Stimulated activated naive CD8-positive, alpha-beta T cell treated with anti-CD3 and anti-CD28 coated beads, Interleukin-15, amount 100 ng/mL, for 72 hours (primary cell): ENCODE results near the gene RGS6.

ENCODE experiments used
- ATAC-seq: fragments of 150-1000 bp; cut with Tn5 transposase; 2 replicates; pipeline ENCODE4 v1.10.0; 2021; ENCODE audit warnings: mild to moderate bottlenecking, moderate library complexity
- DNase-seq, 2 donors: peaks; one replicate each; pipeline ENCODE4 v3.0.0; 2021 to 2022
- H3K27ac Mint-ChIP-seq, 2 donors: one replicate each; pipeline ENCODE4 v1.8.0; 2022; ENCODE audit warnings: mild to moderate bottlenecking in 2 of 2, mixed read lengths in 2 of 2, moderate library complexity in 2 of 2
- H3K27me3 Mint-ChIP-seq: one replicate; pipeline ENCODE4 v1.8.0; 2022; ENCODE audit warnings: mixed read lengths
- H3K4me1 Mint-ChIP-seq: one replicate; pipeline ENCODE4 v1.8.0; 2022; ENCODE audit warnings: mild to moderate bottlenecking, mixed read lengths
- H3K4me3 Mint-ChIP-seq, 2 donors: one replicate each; pipeline ENCODE4 v1.8.0; 2022; ENCODE audit warnings: mild to moderate bottlenecking in 2 of 2, mixed read lengths in 2 of 2, moderate library complexity in 1 of 2
- H3K9me3 Mint-ChIP-seq, 2 donors: one replicate each; pipeline ENCODE4 v1.8.0; 2022; ENCODE audit warnings: mixed read lengths in 2 of 2

RGS6 gene

GRCh38 chr14:72583316-72584272 lies 651.4 kb downstream of the RGS6 start:
- no peaks in the 10 kb centered on the region for H3K27me3 Mint-ChIP-seq
- DNase-seq (no peak), ATAC-seq (no peak)
- no peak overlapping the region for H3K4me3 Mint-ChIP-seq
- peaks cover 4 to 8% of the 10 kb centered on the region in 2 donors for H3K9me3 Mint-ChIP-seq
- no peak overlapping the region for H3K27ac Mint-ChIP-seq
- H3K4me1 Mint-ChIP-seq: no peaks in the 10 kb centered on the region

GRCh38 chr14:72588521-72588920 lies 656.3 kb downstream of the RGS6 start:
- Mint-ChIP-seq H3K4me3 (no peak overlapping the region), H3K27me3 (peaks cover 18% of the 10 kb centered on the region), H3K27ac (no peak overlapping the region), H3K9me3 (peaks cover 4 to 8% of the 10 kb centered on the region in 2 donors), H3K4me1 (peaks cover 27% of the 10 kb centered on the region)
- DNase-seq (no peak), ATAC-seq (no peak)

- DNase-seq (no peak), ATAC-seq (no peak)
- Mint-ChIP-seq H3K9me3 (peaks cover 4 to 8% of the 10 kb centered on the region in 2 donors), H3K4me3 (no peak overlapping the region), H3K27ac (no peak overlapping the region), H3K27me3 (peaks cover 18% of the 10 kb centered on the region), H3K4me1 (peaks cover 38% of the 10 kb centered on the region)
Observed at GRCh38 chr14:72589652-72590051, 657.4 kb downstream of the RGS6 start.

GRCh38 chr14:72590577-72590976 lies 658.3 kb downstream of the RGS6 start:
- DNase-seq (no peak), ATAC-seq (no peak)
- H3K4me3 Mint-ChIP-seq: peak overlapping the region; percentile 27 to 43

GRCh38 chr14:72591391-72591790 lies 659.2 kb downstream of the RGS6 start:
- DNase-seq: no peak
- H3K27me3 Mint-ChIP-seq: peaks cover 26% of the 10 kb centered on the region
- no peaks in the 10 kb centered on the region for H3K9me3 Mint-ChIP-seq
- H3K27ac Mint-ChIP-seq: no peak overlapping the region
- H3K4me3 Mint-ChIP-seq: no peak overlapping the region
- ATAC-seq: no peak
- H3K4me1 Mint-ChIP-seq: peaks cover 55% of the 10 kb centered on the region

More at GRCh38 chr14:72590577-72590976, 658.3 kb downstream of the RGS6 start:
- H3K4me1 Mint-ChIP-seq: peaks cover 47% of the 10 kb centered on the region
- H3K9me3 Mint-ChIP-seq: peaks cover 0 to 5% of the 10 kb centered on the region in 2 donors
- peaks cover 18% of the 10 kb centered on the region for H3K27me3 Mint-ChIP-seq
- H3K27ac Mint-ChIP-seq: no peak overlapping the region

DNA sequence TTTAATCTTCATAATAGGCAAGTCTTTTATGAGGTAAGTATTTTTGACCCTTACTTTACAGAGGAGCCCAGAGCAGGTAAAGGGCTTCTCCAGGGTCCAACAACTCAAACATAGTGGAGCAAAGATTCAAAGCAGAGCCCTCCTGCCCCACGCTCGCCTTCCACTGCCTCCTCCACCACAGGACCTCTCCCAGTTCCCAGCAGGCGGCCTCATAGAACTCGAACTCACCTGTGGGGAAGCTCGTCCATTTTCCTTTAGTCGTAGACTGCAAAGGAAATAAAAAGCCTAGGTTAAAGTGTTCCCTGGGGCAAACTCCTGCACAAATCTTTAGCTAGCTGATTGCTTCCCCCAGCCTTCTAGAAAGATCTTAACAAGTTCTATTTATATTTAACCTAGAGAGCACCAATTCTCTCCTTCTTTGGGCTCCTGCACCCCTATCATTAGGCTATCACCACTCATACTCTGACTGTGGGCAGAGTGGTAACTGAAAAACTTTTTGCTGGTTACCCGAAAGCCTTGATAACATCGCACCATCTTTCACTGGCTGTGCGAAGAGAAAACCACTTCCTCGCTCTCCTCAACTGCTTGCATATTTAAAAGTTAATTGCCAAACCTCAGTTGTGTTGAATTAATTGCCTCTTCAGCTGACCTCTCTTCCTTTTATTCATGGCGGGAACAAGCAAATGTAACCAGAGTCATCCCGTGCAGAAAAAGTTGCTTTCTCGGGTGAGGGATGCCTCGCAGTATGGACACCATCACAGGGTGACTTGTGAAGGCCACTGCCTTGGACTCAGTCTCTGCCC lies 662.1 kb downstream of the RGS6 start:
- Mint-ChIP-seq H3K4me3 (peak overlapping the region; percentile 53 to 66), H3K27me3 (peaks cover 33% of the 10 kb centered on the region), H3K9me3 (no peaks in the 10 kb centered on the region), H3K4me1 (peaks cover 64% of the 10 kb centered on the region), H3K27ac (peak overlapping the region; percentile 8 to 63)
- peak; percentile 99 for ATAC-seq
- DNase-seq: peak; percentile 51 to 70

- ATAC-seq: no peak
- Mint-ChIP-seq H3K4me3 (peak overlapping the region; percentile 53 to 66), H3K4me1 (peaks cover 60% of the 10 kb centered on the region), H3K27ac (no peak overlapping the region), H3K27me3 (peaks cover 40% of the 10 kb centered on the region), H3K9me3 (no peaks in the 10 kb centered on the region)
- no peak for DNase-seq
Observed at GRCh38 chr14:72595152-72595862, 663.1 kb downstream of the RGS6 start.

DNA sequence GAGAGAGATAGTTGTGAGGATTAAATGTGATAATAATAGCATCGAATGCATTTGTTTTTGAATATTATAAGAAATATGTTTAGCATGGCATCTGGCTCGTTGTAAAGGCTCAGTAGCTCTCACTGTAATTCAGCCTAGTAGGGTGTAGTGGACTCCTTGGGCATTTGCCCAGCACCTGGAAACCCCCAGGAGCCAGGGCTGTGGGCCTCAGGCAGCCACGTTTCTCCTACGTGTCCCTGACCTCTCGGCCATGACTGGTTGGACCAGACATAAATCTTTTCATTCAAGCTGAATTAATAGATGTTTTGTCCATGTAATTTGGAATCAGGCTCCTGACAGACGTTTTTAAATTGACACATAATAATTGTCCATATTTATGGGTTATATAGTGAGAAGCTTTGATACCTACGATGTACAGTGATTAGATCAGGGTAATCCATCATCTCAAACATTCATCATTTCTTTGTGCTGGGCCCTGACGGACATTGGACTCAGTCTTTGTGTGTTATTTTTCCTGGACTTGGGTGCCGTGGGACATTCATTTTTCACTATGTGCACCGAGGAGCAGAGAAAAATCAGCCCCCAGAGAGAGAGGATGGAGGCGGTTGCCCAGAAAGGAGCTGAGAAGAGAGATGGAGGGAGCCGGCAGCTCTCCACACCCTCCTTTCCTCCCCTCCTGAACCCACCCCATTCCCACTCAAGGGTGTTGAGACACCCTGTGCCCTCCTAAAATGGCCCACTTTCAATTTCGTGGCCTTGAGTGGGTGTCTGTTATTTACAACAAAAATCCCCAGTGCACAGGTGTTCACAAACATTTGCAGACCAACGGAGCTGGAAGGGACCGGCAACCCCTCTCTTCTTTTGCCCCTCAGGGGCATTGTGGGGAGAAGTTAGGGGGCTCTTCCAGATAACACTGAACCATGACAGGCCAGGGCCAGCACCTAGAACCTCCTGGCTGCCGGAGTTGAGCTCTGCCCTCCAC lies 665.3 kb downstream of the RGS6 start:
- Mint-ChIP-seq H3K4me1 (peaks cover 41% of the 10 kb centered on the region), H3K9me3 (no peaks in the 10 kb centered on the region), H3K27me3 (peaks cover 39% of the 10 kb centered on the region), H3K4me3 (no peak overlapping the region), H3K27ac (no peak overlapping the region)
- no peak for ATAC-seq
- no peak for DNase-seq

DNA sequence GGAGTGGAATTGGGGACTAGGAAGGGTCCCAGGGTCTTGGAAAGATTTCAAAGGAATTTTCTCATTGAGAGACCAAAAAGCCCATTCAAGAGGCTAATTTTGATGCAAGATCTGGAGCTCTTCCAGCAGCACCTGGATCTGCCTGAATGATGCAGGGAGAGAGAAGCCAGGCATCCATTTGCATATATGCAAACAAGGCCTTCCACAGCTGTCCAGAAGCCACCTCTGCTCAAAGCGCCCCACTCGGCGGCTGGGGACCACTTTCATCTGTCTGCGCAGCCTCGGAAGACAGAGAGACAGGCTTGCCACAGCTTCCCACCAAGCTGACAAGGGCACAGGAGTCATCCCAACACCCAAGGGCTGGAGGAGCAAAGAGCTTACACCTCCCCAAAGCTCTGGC lies 666.1 kb downstream of the RGS6 start:
- H3K27ac Mint-ChIP-seq: no peak overlapping the region
- H3K27me3 Mint-ChIP-seq: peaks cover 33% of the 10 kb centered on the region
- ATAC-seq: no peak

DNA sequence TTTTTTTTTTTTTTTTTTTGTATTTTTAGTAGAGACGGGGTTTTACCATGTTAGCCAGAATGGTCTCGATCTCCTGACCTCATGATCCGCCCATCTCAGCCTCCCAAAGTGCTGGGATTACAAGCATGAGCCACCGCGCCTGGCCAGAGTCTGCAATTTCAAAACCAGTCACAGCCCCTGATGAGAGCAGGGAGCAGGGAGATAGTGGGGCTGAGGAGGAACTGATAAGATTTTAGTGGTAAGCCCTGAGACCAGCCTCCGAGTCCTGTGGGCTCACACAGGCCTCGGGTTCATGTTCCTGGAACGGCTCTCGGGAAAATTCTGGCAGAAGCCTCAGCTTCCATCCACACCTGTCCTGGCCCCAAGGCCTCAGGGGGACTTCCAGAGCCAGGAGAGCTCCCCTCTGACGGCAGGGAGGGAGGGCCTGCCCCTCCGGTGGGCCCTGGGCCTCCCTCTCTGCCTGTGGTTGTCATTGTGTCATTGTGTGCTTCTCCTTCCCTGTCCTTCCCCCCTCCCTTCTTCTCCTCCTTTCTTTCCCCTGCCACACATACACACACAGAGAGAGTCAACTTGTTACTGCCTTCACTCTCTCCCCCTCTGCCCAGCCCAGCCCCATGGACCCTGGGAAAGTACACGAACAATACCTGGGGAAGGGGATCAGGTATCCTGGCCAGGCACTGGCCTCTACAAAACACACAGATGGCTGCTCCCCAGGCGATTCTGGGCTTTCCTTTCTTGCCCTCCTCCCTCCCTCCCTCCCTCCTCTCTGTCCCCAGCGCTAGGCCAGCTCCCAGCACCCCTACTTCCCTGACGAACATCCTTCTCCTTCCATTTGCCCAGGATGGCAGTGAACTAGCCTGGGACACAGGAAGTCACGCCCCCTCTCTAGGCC lies 667.6 kb downstream of the RGS6 start:
- H3K4me1 Mint-ChIP-seq: peaks cover 24% of the 10 kb centered on the region
- peak overlapping the region in 1 of 2 donors; percentile 5 for H3K27ac Mint-ChIP-seq
- no peaks in the 10 kb centered on the region for H3K9me3 Mint-ChIP-seq
- DNase-seq (no peak), ATAC-seq (no peak)
- H3K27me3 Mint-ChIP-seq: peaks cover 33% of the 10 kb centered on the region
- no peak overlapping the region for H3K4me3 Mint-ChIP-seq

More for the DNA sequence above, 666.1 kb downstream of the RGS6 start:
- H3K9me3 Mint-ChIP-seq: no peaks in the 10 kb centered on the region
- no peak for DNase-seq
- H3K4me1 Mint-ChIP-seq: peaks cover 37% of the 10 kb centered on the region
- H3K4me3 Mint-ChIP-seq: no peak overlapping the region

GRCh38 chr14:72600551-72601330 lies 668.5 kb downstream of the RGS6 start:
- DNase-seq (no peak), ATAC-seq (peak; percentile 20)
- H3K4me1 Mint-ChIP-seq: peaks cover 15% of the 10 kb centered on the region
- H3K4me3 Mint-ChIP-seq: no peak overlapping the region
- H3K27ac Mint-ChIP-seq: no peak overlapping the region
- H3K9me3 Mint-ChIP-seq: no peaks in the 10 kb centered on the region
- peaks cover 32% of the 10 kb centered on the region for H3K27me3 Mint-ChIP-seq

GRCh38 chr14:72603639-72604038 lies 671.4 kb downstream of the RGS6 start:
- Mint-ChIP-seq H3K4me1 (peaks cover 7% of the 10 kb centered on the region), H3K4me3 (no peak overlapping the region), H3K27ac (no peak overlapping the region), H3K9me3 (no peaks in the 10 kb centered on the region), H3K27me3 (peaks cover 18% of the 10 kb centered on the region)
- no peak for DNase-seq
- no peak for ATAC-seq

- Mint-ChIP-seq H3K9me3 (no peaks in the 10 kb centered on the region), H3K27me3 (peaks cover 18% of the 10 kb centered on the region), H3K4me3 (no peak overlapping the region), H3K4me1 (peaks cover 8% of the 10 kb centered on the region), H3K27ac (no peak overlapping the region)
- ATAC-seq (no peak), DNase-seq (no peak)
Observed at GRCh38 chr14:72604133-72604532, 671.9 kb downstream of the RGS6 start.
